Tibial nerve (tissue), 4 donors: ENCODE results near the gene ENG.

ENCODE experiments used
- EP300 ChIP-seq, 2 donors: sonication (generic); formaldehyde crosslinking; IDR thresholded peaks; one replicate each; pipeline ENCODE4 v1.6.1; 2017; ENCODE audit warnings: antibody characterized with exemption in 2 of 2, mild to moderate bottlenecking in 1 of 2
- POLR2A ChIP-seq, 2 donors: fragments of 450-650 bp; IDR thresholded peaks; one replicate each; pipeline ENCODE4 v1.6.1; 2017; ENCODE audit warnings: antibody characterized with exemption in 2 of 2, mild to moderate bottlenecking in 2 of 2, moderate library complexity in 2 of 2
- TF ChIP-seq, protein P1 (sequence below), 5 experiments: fragments of 200-600 bp in 3 of 5; fragments of 450-650 bp in 2 of 5; sonication (generic) in 3 of 5; IDR thresholded peaks; one replicate each; pipeline ENCODE4 v1.5.1; 2016 to 2019; ENCODE audit warnings: antibody characterized with exemption in 5 of 5, mild to moderate bottlenecking in 3 of 5, moderate library complexity in 2 of 5

DNA sequence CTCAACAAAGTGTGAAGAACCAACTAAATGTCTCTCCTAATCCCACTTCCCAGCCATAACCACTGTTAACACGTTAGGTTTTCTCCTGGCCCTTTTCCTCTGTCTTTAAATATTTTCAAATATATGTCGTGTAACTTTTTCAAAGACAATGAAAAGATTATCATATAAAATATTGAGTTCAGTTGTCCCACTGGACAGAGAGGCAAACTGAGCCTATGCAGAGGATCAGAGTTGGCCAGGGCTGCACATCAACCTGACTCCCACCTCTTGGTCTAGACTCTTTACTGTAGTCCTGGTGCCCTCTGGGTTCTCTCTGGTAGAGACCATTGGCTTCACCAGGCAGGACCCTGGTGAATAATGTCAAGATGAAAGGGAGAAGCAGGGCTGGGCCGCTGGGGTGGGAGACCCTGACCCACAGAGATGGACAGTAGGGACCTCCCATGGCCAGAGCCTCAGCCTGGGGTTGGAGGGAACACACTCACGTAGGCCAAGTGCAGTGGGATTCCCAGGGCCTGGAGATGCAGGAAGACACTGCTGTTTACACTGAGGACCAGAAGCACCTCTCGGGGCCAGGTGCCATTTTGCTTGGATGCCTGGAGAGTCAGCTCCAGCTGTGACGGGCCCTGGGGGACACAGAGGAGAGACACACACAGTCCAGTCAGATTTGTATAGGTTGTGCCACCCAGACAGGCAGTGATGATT is 25.1 kb downstream of the ENG start:
- TF ChIP-seq, protein P1, sequence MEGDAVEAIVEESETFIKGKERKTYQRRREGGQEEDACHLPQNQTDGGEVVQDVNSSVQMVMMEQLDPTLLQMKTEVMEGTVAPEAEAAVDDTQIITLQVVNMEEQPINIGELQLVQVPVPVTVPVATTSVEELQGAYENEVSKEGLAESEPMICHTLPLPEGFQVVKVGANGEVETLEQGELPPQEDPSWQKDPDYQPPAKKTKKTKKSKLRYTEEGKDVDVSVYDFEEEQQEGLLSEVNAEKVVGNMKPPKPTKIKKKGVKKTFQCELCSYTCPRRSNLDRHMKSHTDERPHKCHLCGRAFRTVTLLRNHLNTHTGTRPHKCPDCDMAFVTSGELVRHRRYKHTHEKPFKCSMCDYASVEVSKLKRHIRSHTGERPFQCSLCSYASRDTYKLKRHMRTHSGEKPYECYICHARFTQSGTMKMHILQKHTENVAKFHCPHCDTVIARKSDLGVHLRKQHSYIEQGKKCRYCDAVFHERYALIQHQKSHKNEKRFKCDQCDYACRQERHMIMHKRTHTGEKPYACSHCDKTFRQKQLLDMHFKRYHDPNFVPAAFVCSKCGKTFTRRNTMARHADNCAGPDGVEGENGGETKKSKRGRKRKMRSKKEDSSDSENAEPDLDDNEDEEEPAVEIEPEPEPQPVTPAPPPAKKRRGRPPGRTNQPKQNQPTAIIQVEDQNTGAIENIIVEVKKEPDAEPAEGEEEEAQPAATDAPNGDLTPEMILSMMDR (IDR thresholded peaks at IDR 0.05): no peak
- TF ChIP-seq POLR2A (IDR thresholded peaks at IDR 0.05): no peak
- TF ChIP-seq EP300 (IDR thresholded peaks at IDR 0.05): no peak
